IPS-NIHi11 (cell line): ENCODE measurements around the gene LSS.
"Not testable (repeated sequence)": the region's sequence is repeated elsewhere in the genome, so short reads cannot be mapped to it uniquely, and the experiment has no call there.

Experiments
- DNase-seq: peaks from one replicate; pipeline ENCODE4 v3.0.0; 2012; ENCODE audit warnings: mixed read lengths, low spot score

The LSS gene

GRCh38 chr21:46245213-46245915, 16.8 kb upstream of the LSS start:
- DNase-seq: no peak

GRCh38 chr21:46244602-46245001, 16.0 kb upstream of the LSS start:
- DNase-seq: no peak

DNA sequence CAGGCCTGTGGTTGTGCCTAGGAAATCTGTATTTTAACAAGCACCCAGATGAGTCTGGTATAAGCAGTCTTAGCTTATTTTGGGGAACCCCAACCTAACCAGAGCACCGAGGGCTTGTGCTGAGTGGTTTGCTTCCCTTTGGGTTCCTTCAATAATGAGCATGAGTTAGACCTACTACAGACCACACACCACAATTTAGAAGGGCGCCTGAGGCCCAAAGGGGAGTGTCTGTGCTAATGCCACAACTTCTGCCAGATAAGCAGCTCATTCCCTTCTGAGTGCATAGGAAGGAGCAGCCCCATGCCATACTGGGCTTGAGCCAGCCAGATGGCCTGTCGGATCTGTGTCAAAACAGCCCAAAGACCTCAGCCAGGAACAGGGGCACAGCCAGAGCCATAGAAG, 15.4 kb upstream of the LSS start:
- no peak for DNase-seq

GRCh38 chr21:46243325-46243724, 14.8 kb upstream of the LSS start:
- no peak for DNase-seq

DNA sequence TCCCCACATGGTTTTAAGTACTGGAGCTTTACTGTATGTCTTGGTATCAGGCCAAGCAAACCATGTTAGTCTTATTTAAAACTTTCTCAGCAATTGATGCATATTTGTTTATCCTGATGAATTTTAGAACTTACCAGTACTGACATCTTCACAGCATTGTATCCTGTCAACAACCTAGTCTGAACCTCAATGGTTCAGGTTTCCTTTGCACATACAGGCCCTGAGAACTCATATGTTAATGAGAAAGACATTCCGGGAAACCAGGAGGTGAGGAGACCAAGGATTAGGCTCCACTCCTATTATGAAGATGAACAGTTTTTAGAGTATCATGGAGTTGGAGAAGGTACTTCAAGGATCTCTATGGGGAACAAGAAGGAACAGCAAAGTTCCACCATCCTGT, 13.0 kb upstream of the LSS start:
- DNase-seq: not testable (repeated sequence)

- no peak for DNase-seq
Observed at GRCh38 chr21:46239817-46240325, 11.3 kb upstream of the LSS start.

GRCh38 chr21:46237474-46237873, 8.9 kb upstream of the LSS start:
- DNase-seq: no peak

GRCh38 chr21:46234436-46234950, 5.9 kb upstream of the LSS start:
- DNase-seq: no peak

GRCh38 chr21:46229923-46230260, 1.3 kb upstream of the LSS start:
- no peak for DNase-seq

DNA sequence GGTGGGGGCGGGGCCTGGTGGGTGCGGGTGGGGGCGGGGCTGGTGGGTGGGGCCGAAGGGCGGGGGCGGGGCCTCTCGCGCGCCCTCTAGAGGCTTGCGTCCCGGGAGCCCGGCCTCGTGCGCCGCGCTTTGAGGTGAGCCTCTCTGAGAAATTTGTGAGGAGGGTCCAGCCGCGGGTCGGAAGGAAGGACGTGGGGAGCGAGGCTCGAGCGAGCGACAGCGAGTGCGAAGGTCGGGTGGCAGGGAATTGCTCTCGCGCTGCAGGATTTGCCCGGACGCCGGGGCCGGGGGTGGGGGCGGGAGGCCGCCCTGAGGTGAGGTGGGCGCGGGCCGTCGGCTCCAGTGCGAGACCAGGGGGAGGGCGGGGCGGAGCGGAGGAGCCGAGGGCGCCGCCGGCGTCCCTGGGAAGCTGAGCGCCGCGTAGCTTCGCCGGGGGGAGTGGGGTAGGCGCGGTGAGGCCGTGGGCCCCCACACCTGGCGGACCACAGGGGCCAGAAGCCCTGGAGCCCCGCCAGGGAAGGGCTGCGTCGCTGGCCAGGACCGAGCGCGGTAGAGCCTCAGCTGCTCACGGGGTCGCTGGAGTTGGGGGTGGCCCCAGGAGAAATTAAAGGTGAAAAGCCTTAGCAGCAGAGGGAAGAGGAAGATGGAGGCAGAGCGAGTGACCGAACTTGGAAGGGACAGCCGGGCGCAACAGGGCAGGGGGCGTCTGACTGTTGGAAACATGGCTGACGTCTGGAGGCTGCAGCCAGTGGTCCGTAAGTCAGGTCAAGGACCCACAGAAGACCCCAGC, 754 bp upstream of the LSS start:
- DNase-seq: peak; percentile 88

DNA sequence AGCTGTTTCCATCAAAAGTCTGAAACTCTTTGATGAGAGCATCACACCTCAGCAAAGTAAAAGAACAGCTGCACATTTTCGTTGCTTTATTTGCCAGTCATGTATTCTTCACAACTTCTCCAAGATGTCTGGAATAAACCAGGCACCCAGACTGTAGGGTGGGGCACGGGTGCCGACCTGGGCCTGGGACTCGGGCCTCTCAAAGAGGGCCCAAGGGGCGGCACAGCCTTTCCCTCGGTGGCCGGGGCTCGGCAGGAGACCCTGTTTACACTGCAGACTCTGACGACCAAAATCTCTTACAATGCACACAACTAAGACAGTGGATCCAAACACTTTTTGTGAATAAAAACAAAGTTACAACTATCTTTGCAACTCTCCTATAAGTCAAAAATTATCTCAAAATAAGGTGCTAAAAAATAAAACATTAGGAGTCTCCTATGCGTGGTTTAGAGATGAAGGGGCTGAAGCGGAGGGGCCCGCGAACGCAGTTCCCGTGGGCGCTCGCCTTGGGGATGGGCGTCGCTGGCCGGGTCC, 696 bp downstream of the LSS start:
- DNase-seq: no peak

DNA sequence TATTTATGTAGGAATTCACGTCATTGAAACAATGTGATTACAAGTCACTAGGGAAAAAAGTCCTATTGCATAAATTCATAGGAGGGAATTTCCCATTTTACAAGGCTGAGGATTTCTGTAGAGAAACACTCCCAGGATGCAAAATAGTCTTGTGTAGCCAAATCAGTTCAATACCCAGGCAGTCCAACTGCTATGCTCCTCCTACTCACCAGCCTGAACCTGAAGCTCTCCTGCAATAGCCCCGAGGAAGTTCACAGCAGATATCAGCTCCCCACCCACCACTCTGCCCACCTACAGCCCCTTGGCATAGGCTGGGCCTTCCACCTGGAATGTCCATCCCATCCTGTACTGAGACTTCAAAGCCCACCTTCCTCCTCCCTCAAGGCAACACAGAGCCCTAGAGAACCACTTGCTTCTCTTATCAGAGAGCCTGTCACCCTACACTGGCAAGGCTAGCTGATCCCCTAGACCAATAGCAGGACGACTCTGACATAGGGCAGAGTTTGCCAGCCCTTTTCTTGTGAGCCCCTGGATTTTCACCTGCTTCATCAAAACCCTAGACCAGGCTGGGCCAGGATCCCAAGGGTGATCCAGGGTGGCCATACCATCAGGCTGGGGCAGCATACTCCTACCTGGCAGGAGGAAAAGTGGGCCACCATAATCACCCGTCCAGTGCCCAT, 1.5 kb downstream of the LSS start:
- DNase-seq: no peak

DNA sequence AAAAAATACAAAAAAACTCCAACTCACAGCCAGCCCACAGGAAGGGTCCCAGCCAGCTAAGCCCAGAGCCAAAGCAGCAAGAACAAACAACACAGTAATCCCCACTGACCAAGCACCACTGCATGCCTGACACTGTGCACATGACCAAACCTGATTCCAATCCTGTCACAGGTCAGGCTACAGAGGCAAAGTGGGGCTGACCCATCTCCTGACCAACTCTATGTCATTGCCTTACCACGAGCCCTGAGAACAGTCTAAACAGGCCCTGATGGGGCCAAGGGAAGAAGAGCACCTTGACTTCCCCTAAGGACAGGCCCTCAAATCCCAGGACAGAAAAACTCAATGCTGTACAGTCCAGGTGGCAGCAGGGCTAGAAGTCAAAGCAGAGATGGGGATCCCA, 2.4 kb downstream of the LSS start:
- DNase-seq: no peak

- DNase-seq: not testable (repeated sequence)
Observed at GRCh38 chr21:46223661-46224060, 4.9 kb downstream of the LSS start.

DNA sequence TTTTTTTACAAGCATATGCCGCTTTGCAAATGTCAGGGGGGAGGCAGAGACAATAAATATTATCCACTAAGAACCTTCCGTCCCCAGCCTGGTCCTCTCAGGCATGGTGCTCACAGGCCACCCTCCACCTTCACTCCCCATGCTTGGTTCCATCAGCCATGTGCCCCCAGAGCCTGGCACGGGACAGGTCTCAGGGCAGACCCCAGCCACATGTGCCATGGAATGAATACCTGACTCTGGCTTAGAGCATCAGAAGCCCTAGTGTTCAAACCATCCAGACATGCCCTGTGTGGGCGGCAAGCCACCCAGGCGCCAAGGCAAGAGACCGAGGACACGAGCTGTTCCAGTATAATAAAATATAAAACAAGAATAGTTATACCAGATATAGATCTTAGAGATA, 5.4 kb downstream of the LSS start:
- no peak for DNase-seq

DNA sequence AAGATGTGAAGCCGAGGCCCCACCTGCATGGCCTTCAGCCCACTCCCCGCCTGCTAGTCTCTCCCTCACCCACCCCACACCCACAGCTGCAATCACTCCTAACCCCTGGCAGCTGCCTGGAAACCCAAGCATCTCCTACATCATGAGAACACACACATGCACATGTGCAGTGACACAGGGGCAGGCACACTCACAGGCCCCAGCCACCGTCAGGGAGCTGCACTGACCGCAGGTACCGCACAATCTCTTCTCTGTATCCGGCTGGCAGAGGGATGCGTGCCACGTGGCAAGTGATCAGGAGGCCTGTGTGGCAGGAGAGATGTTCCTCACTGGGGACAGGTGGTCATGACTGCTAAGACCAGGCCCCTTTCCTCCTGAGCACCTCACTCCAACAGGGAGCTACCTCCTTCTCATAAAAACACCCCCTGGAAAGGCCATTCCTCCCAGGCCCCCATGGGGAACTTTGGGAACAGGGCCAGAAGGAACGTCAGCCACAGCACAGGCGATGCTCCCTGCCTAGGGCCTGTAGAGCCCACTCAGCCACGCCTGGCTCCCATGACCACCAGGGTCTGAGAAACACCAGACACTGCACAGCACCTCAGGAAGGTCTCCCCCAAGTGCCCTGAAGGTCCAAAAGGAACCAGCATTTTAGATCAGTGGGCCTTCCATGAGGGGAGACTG, 6.0 kb downstream of the LSS start:
- DNase-seq: no peak

DNA sequence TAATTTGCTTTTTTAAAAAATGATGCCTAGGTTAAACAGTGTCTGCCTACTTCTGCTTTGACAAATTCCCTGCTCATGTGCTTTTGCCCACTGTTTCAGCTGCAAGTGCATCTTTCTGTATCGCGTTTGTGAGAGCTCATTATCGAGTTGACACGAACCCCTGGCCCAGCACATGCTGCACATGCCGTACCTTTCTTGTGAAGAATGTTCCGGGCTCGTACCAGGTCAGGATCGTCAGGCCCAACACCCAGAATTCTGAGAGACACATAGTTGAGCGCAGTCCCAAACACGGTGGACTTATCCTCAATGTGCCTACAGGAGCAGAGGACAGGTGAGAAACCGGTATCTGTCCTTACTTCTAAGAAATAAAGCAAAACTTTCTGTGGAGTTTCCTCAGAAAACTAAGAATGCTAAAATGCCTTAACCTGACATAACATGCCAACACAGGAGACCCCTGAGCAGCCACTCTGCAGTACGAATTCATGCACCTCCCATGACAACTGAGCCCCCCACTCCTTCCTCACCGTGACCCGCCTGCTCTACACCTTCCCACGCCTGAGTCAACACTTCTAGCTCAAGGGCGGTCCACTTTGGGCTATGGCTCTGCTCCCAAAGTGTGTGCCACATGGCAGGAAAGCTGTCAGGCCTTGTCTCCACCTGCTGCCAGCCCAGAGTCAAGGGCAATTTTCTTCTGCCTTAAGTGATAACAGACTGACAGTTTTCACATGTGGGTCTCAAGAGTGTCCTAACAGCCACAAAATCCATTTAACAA, 6.7 kb downstream of the LSS start:
- no peak for DNase-seq

- no peak for DNase-seq
Observed at GRCh38 chr21:46220847-46221246, 7.7 kb downstream of the LSS start.

- no peak for DNase-seq
Observed at GRCh38 chr21:46220275-46220810, 8.2 kb downstream of the LSS start.

DNA sequence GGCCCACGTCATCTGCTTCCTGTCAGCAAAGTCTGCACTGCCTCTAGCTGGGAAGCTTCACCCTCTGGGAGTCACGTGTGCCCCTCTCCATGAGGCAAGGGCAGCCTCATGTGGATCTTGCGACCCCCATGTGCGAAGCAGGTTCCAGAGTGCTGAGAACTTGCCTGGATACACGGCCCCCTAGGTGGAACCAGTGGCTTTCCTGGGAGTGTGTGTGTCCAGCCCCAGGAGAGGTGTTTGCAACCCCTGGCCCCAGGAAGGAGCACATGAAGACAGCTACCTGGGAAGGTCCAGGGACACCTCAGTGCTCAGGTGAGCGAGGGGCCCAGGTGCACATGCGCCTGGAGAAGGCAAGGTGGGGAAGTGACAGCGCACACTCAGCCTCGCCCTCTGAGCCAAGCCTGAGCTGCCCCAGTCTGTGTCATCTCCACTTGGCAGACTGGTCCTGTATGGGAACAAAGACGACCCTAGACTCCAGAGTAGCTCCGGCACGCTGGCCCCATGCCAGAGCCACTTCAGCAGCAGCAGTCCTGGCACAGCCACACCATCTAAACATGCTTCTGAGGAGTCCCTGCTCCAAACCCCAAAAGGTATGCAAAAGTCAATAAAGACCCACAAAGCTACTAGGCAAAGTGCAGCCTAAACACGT, 8.9 kb downstream of the LSS start:
- DNase-seq: no peak
